ENCODE results near the gene VSX2.

DNA sequence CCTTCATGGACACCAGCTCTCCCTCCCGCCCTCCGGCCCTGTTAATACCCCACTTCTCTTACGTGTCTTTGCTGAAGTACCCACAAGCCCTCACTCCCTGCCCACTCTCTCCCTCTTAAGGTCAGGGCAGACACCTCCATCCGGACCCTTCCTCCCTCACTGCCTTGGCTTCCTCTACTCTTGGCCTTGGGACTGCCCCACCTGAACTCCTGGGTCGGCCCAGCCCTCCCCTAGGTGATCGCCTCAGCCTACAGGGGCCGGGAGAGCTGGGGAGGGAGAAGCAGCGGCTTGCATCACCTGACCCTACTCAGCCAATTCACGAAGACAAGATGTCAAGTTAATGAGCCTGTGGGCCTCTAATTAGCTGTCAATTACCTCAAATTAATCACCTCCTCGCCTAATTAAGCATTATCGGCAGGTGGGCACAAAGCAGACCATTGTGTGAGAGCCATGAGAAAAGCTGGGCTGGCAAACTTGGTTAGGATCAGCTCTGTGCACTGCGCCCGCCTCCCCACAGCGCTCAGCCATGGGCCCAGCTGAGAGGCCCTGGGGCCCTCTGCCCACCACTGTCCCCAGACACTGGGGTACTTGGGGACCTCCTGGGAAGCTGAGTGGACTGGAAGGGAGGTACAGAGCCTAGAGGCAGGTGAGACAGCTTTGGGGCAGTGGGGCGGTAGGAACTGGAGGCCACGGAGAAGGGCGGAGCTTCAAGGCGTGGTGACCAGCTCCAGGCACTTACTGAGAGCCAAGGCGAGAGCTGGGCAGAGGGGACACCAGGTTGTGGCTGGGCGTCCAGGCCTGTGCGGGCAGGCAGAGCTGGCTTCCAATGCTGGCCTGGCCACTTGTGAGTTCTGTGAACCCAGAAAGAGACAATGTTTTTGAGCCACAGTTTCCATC, 25.1 kb upstream of the VSX2 start:
- TF ChIP-seq, protein P1, sequence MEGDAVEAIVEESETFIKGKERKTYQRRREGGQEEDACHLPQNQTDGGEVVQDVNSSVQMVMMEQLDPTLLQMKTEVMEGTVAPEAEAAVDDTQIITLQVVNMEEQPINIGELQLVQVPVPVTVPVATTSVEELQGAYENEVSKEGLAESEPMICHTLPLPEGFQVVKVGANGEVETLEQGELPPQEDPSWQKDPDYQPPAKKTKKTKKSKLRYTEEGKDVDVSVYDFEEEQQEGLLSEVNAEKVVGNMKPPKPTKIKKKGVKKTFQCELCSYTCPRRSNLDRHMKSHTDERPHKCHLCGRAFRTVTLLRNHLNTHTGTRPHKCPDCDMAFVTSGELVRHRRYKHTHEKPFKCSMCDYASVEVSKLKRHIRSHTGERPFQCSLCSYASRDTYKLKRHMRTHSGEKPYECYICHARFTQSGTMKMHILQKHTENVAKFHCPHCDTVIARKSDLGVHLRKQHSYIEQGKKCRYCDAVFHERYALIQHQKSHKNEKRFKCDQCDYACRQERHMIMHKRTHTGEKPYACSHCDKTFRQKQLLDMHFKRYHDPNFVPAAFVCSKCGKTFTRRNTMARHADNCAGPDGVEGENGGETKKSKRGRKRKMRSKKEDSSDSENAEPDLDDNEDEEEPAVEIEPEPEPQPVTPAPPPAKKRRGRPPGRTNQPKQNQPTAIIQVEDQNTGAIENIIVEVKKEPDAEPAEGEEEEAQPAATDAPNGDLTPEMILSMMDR (IDR thresholded peaks at IDR 0.05; ENCODE audit: insufficient read depth, low read depth, low read length), result no peak
- no peak for TF ChIP-seq EZH2 (IDR thresholded peaks at IDR 0.05; ENCODE audit: insufficient read depth, low read length)
